HG03066 (cell line): ENCODE results near the gene ZNF646.

Experiments
- ATAC-seq: cut with Tn5 transposase; IDR thresholded peaks from one replicate; pipeline ENCODE4 v1.9.1; 2021; ENCODE audit warnings: low read depth; ENCODE audit not compliant: unreplicated experiment

The ZNF646 gene

DNA sequence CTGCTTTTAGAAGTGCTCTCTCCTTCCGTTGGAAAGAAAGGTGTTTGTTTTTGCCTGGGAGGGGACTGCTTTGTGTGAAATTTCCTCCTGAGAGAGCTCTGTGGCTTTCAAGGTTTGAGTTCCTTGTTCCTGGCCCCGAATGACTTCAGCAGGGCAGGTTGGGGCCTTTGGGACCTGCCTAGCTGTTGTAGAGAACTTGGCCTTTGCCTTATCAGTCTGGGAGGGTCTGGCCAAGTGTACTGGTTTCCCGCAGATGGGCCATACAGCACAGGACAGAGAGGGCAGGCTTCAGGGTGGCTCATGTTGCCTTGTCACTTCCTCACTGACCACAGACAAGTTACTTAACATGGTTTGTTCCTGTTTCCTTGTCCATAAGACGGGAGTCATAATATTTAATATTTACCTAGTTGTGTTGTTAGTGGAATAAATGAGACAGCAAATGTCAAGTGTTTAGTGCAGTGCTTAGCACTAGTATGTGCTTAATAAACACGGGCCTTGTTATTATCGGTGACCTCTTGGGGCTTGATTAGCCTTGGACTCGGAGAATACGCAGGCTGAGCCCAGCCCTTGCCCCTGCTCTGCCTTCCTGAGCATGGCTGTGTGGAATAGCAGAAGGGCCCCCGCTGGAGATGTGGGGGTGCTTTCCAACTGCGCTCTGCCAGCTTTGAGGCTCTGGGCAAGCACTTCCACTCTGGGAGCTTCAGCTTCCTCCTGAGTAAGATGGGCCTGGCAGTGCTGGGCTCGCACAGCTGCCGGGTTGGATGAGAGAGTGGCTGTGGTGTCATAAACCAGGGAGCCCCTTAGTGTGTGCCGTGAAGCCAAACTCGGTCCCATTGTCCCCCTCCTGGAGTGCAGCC is 54.7 kb downstream of the ZNF646 start:
- ATAC-seq = no peak

GRCh38 chr16:31129568-31130335 is 55.5 kb downstream of the ZNF646 start:
- no peak for ATAC-seq

DNA sequence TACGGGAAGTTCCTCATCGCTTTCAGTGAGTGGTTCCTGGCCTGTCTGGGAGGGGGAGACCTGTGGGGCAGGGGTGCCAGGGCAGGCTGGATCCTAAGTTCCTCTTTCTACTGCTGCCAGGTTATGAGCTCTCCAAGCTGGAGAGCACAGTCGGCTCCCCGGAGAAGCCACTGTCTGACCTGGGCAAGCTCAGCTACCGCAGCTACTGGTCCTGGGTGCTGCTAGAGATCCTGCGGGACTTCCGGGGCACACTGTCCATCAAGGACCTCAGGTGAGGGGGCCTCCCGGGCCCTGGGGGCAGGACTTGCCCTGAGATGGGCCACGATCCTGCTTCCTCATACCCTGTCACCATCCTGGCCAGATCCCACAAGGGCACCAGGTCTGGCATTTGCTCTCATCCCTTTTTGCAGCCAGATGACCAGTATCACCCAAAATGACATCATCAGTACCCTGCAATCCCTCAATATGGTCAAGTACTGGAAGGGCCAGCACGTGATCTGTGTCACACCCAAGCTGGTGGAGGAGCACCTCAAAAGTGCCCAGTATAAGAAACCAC is 56.2 kb downstream of the ZNF646 start:
- no peak for ATAC-seq

DNA sequence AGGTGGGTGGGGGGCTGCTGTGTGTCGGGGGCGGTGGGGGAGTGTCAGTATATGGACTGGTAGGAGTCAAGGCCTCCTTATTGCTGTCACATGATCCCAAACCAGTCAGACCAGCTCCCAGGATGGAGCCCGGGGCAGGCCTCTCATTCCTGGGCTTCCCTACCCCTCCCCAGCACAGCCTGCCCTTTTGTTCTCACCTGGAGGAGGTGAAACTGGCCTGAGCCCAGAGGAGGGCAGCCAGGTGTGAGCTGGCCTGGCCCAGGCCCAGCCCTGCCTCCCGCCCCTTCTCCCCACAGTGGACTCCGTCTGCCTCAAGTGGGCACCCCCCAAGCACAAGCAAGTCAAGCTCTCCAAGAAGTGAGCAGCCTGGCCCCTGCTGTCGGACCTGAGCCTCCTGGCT is 56.7 kb downstream of the ZNF646 start:
- ATAC-seq = no peak

DNA sequence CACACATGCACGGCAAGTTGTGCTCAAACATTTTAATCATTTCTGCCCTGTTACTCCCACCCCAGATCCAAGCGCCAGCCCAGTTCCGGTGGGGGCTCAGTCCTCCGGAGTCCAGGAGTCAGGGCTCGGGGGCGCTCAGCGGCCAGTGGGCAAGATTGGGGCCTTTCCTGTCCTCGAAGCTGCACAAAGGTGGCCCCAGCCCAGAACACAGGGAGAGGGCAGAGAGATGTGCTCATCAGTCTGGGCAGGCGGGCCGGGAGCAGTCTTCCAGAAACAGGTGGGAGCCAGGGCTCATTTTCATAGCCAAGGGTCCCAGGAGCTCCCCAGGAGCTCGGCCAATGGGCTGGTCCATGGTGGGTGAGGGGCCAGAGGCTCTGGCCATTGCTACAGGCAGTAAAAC is 57.2 kb downstream of the ZNF646 start:
- ATAC-seq = no peak

DNA sequence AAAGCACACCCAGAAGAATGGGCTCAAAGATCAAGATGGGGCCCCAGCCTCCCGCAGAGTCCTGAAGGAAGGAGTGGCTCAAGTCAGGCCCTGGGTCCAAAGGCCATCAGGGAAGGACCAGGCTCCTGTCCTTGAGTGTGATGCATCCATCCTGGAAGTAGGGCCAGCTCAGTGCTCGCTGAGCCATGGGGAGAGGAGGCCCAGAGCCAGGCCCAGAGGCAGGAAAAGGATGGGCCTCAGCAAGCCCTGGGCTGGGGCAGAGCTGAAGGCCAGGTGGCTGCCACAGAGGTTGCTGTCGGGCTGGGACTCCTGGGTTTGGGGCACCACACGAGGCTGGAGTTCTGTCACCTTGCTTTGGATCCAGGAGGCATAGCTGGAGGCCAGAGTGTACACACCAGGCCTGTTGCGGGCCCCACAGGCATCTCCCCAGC is 57.6 kb downstream of the ZNF646 start:
- no peak for ATAC-seq

DNA sequence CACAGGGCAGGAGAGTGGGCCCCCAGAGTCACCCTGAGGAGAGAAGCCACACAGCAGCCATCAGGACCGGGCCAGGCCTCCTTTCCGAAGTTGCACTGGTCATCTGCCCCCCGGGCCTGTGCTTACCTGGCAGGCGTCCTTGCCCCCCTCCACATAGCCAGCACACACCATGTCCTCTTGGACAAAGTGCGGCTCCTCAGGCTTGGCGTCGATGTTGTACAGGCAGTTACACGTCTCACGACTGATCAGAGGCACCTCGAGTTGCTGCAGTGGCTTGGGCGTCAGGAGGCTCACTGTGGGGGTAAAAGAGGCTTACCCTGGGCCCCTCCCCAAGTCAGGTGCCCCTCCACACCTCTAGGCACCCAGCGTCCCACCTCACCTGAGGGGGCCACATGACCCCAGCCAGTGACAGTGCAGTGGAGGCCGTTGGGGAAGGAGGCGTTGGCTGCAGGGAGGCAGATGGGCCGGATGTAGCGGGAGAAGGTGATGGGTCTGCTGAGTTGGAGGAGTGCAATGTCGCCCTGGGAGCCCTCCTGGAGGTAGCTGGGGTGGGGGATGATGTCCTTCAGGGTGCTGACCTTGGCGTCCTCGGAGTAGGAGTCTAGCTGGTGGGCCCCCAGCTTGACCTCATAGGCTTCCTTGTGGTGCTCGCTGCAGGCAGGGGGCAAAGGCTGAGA is 58.2 kb downstream of the ZNF646 start:
- ATAC-seq = no peak

- no peak for ATAC-seq
Observed at GRCh38 chr16:31133046-31133501, 58.9 kb downstream of the ZNF646 start.
